ENCODE measurements around the gene CUX1.

DNA sequence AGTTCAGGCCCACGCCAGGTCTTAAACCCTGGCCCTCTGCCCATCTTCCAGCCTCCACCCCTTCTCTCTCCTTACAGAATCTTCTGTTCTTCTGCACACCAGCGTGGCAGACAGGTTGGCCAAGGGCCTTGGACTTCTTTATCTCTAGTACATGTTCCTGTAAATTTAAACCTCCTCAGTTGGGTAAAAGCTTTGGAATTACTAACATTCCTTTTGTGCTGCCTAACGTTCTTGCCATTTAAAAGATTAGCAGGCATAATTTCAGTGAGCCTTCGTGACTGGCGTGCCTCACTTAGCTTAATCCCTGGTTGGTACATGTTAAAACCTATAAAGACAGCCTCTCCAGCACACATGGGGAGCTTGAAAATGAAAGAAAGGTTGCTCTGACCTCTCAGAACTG, 192.2 kb downstream of the CUX1 start:
- TF ChIP-seq NFIC (IDR thresholded peaks at IDR 0.05) (peak; percentile 58; the same call in 1 of the 2 replicates), RAD21 (IDR thresholded peaks at IDR 0.05; ENCODE audit: low read depth) (no peak), EGR1 (IDR thresholded peaks at IDR 0.05) (no peak), TAF1 (IDR thresholded peaks at IDR 0.05; ENCODE audit: low read depth) (no peak), EP300 (IDR thresholded peaks at IDR 0.05; ENCODE audit: borderline replicate concordance) (no peak), FOXM1 (IDR thresholded peaks at IDR 0.05; ENCODE audit: borderline replicate concordance, low read depth) (no peak), TEAD4 (IDR thresholded peaks at IDR 0.05) (0 out of 2 replicates have a peak, but pooled peaks have one; percentile 22), ZBTB7A (IDR thresholded peaks at IDR 0.05; ENCODE audit: low read depth) (no peak), YY1 (IDR thresholded peaks at IDR 0.05; ENCODE audit: low read depth) (no peak), TCF12 (IDR thresholded peaks at IDR 0.05; ENCODE audit: low read depth) (no peak)
- TF ChIP-seq, protein P1, sequence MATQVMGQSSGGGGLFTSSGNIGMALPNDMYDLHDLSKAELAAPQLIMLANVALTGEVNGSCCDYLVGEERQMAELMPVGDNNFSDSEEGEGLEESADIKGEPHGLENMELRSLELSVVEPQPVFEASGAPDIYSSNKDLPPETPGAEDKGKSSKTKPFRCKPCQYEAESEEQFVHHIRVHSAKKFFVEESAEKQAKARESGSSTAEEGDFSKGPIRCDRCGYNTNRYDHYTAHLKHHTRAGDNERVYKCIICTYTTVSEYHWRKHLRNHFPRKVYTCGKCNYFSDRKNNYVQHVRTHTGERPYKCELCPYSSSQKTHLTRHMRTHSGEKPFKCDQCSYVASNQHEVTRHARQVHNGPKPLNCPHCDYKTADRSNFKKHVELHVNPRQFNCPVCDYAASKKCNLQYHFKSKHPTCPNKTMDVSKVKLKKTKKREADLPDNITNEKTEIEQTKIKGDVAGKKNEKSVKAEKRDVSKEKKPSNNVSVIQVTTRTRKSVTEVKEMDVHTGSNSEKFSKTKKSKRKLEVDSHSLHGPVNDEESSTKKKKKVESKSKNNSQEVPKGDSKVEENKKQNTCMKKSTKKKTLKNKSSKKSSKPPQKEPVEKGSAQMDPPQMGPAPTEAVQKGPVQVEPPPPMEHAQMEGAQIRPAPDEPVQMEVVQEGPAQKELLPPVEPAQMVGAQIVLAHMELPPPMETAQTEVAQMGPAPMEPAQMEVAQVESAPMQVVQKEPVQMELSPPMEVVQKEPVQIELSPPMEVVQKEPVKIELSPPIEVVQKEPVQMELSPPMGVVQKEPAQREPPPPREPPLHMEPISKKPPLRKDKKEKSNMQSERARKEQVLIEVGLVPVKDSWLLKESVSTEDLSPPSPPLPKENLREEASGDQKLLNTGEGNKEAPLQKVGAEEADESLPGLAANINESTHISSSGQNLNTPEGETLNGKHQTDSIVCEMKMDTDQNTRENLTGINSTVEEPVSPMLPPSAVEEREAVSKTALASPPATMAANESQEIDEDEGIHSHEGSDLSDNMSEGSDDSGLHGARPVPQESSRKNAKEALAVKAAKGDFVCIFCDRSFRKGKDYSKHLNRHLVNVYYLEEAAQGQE (IDR thresholded peaks at IDR 0.05; ENCODE audit: low read depth), result no peak
- TF ChIP-seq, protein P2, sequence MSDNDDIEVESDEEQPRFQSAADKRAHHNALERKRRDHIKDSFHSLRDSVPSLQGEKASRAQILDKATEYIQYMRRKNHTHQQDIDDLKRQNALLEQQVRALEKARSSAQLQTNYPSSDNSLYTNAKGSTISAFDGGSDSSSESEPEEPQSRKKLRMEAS (IDR thresholded peaks at IDR 0.05), result no peak; the same call in 1 of the 2 replicates
